Breast epithelium (tissue), 4 donors: ENCODE data around the gene NOSIP. TPM values are rescaled to one million over a fixed set of nuclear protein-coding genes. Genes with fewer than 3 reads are reported as not detected.

Experiments used
- DNase-seq, 2 donors: peaks; one replicate each; pipeline ENCODE4 v3.0.0-alpha.2; 2019; ENCODE audit warnings: low spot score in 2 of 2
- H3K27ac ChIP-seq, 2 donors: fragments of 200-600 bp; sonication (generic) in 1 of 2; one replicate each; pipeline ENCODE4 v1.5.1; 2016 to 2019; ENCODE audit warnings: mild to moderate bottlenecking in 1 of 2
- H3K27me3 ChIP-seq, 2 donors: fragments of 200-600 bp; sonication (generic) in 1 of 2; one replicate each; pipeline versions ENCODE4 v1.5.1 to v1.6.0; 2017 to 2019; ENCODE audit warnings: control low read depth in 1 of 2, mild to moderate bottlenecking in 1 of 2
- H3K36me3 ChIP-seq: fragments of 200-600 bp; one replicate; pipeline ENCODE4 v1.5.1; 2019
- H3K4me1 ChIP-seq, 2 donors: fragments of 200-600 bp; sonication (generic); one replicate each; pipeline ENCODE4 v1.5.1; 2016 to 2019; ENCODE audit warnings: control low read depth in 1 of 2
- H3K4me3 ChIP-seq, 3 donors: fragments of 200-600 bp; sonication (generic); 1 replicate in 2 of 3; 2 replicates in 1 of 3; pipeline ENCODE4 v1.5.1; 2016 to 2019; ENCODE audit warnings: mild to moderate bottlenecking in 3 of 3, moderate library complexity in 2 of 3
- H3K9me3 ChIP-seq, 2 donors: fragments of 200-600 bp; sonication (generic) in 1 of 2; one replicate each; pipeline ENCODE4 v1.5.1; 2016 to 2019; ENCODE audit warnings: control low read depth in 1 of 2
- CTCF ChIP-seq, 3 donors: fragments of 450-650 bp; IDR thresholded peaks; one replicate each; pipeline ENCODE4 v1.5.1; 2016 to 2017; ENCODE audit warnings: antibody characterized with exemption in 3 of 3, mild to moderate bottlenecking in 3 of 3, moderate library complexity in 3 of 3
- POLR2AphosphoS5 ChIP-seq, 3 donors: sonication (generic); formaldehyde crosslinking; IDR thresholded peaks; one replicate each; pipeline ENCODE4 v1.6.1; 2017; ENCODE audit warnings: antibody characterized with exemption in 3 of 3
- intact Hi-C: fragments of 100-400 bp; cut with DNase I; formaldehyde crosslinking; loops from one replicate; pipeline ENCODE4 v1.15.1; 2023; ENCODE audit warnings: low total_unique reads
- total RNA-seq, 3 donors: library from RNA; depleted of rRNA; stranded (reverse); fragments of >200 nt; gene quantifications; one replicate each; pipeline ENCODE4 v1.1.0, GENCODE V29; 2016

Gene NOSIP
- total RNA-seq, 3 donors from 2014 or later, result 54.7 to 60.0 (median 57.4) TPM

DNA sequence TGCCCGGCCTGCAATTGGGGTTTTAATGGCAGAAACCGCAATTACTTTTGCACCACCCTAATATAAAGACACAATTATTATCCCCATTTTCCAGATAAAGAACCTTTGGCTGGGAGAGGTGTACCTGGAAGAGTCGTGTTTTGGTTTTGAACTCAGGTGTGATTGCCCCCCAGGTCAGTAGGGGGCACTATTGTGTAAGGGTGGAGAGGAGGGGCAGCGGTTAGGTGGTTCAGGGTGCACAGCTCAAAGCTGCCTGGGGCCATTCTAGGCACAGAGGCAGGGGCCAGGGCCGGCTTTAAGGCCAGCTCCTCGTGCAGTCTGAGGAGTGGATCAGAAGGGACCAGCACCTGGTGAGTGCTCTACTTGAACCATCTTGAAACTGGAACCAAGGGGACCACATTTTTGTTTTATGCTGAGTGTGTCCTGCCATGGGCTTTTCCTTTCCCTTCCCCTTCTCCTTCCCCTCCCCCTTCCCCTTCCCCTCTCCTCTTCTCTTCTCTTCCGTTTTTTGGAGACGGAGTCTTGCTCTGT is 73.7 kb downstream of the NOSIP start:
- Histone ChIP-seq H3K9me3 (no peaks in the 10 kb centered on the region), H3K27ac (no peak overlapping the region), H3K4me3 (no peak overlapping the region), H3K4me1 (no peaks in the 10 kb centered on the region), H3K27me3 (no peaks in the 10 kb centered on the region), H3K36me3 (no peaks in the 10 kb centered on the region)
- intact Hi-C loops, result loop anchor here (5.0 kb wide), 1 partner anchor 439 kb away; no protein-coding TSS in a partner anchor
- no peak for DNase-seq
- TF ChIP-seq POLR2AphosphoS5 (IDR thresholded peaks at IDR 0.05) (no peak), CTCF (IDR thresholded peaks at IDR 0.05) (peak; percentile 42 to 75 (median 61))

Other genes with a start within 250 kb of the NOSIP start
- gene CD37, start 245.2 kb downstream of the NOSIP start, total RNA-seq, result 10 to 100 TPM in 2 of 3 donors, 1 to 10 TPM in 1; 2.9 to 19.7 (median 15.4) TPM
- 10 to 100 TPM; 24.9 to 30.0 (median 25.1) TPM for gene TEAD2, start 218.1 kb downstream of the NOSIP start, total RNA-seq
- 1 to 10 TPM in 1 of 3 donors, under 1 TPM in 1, not detected in 1; 0.64 to 1.8 TPM for gene DKKL1, start 216.7 kb downstream of the NOSIP start, total RNA-seq
- gene KASH5, start 192.3 kb downstream of the NOSIP start, total RNA-seq, result 1 to 10 TPM in 1 of 3 donors, not detected in 2; 1.9 TPM
- gene PTH2, start 157.1 kb downstream of the NOSIP start, total RNA-seq, result not detected
- not detected for gene GFY, start 155.2 kb downstream of the NOSIP start, total RNA-seq
- 1 to 10 TPM in 1 of 3 donors, under 1 TPM in 2; 0.44 to 4.3 (median 0.98) TPM for gene SLC17A7, start 139.0 kb downstream of the NOSIP start, total RNA-seq
- 100 to 1,000 TPM in 2 of 3 donors, 10 to 100 TPM in 1; 94.4 to 121 (median 106) TPM for gene PIH1D1, start 128.7 kb downstream of the NOSIP start, total RNA-seq
- gene ALDH16A1, start 127.3 kb downstream of the NOSIP start, total RNA-seq, result 10 to 100 TPM; 20.6 to 34.4 (median 32.2) TPM
- gene FLT3LG, start 106.3 kb downstream of the NOSIP start, total RNA-seq, result 1 to 10 TPM; 4.3 to 7.0 (median 4.6) TPM
- 1,000 to 10,000 TPM; 3,591 to 5,468 (median 4,346) TPM for gene RPL13A, start 92.9 kb downstream of the NOSIP start, total RNA-seq
- 1,000 to 10,000 TPM; 5,709 to 7,550 (median 5,876) TPM for gene RPS11, start 84.1 kb downstream of the NOSIP start, total RNA-seq
- gene FCGRT, start 67.9 kb downstream of the NOSIP start, total RNA-seq, result 100 to 1,000 TPM; 164 to 389 (median 199) TPM
- gene RCN3, start 52.6 kb downstream of the NOSIP start, total RNA-seq, result 10 to 100 TPM; 17.3 to 40.2 (median 34.7) TPM
- gene PRRG2, start 760 bp upstream of the NOSIP start, total RNA-seq, result 10 to 100 TPM in 2 of 3 donors, under 1 TPM in 1; 0.32 to 16.1 (median 10.2) TPM
- 1 to 10 TPM; 6.2 to 8.8 (median 6.3) TPM for gene PRR12, start 10.6 kb upstream of the NOSIP start, total RNA-seq
- gene RRAS, start 59.6 kb upstream of the NOSIP start, total RNA-seq, result 100 to 1,000 TPM in 1 of 3 donors, 10 to 100 TPM in 2; 34.8 to 114 (median 41.0) TPM
- 10 to 100 TPM in 2 of 3 donors, 1 to 10 TPM in 1; 9.8 to 15.4 (median 10.6) TPM for gene SCAF1, start 61.7 kb upstream of the NOSIP start, total RNA-seq
- 100 to 1,000 TPM in 1 of 3 donors, 10 to 100 TPM in 2; 39.7 to 100 (median 52.4) TPM for gene IRF3, start 85.3 kb upstream of the NOSIP start, total RNA-seq
- gene BCL2L12, start 85.4 kb upstream of the NOSIP start, total RNA-seq, result 10 to 100 TPM in 1 of 3 donors, 1 to 10 TPM in 2; 5.1 to 11.7 (median 8.5) TPM
- 100 to 1,000 TPM; 137 to 227 (median 154) TPM for gene PRMT1, start 96.7 kb upstream of the NOSIP start, total RNA-seq
- gene ADM5, start 109.0 kb upstream of the NOSIP start, total RNA-seq, result 1 to 10 TPM; 1.3 to 2.9 (median 1.4) TPM
- 10 to 100 TPM in 1 of 3 donors, 1 to 10 TPM in 1, under 1 TPM in 1; 0.80 to 14.4 (median 2.8) TPM for gene CPT1C, start 110.6 kb upstream of the NOSIP start, total RNA-seq
- gene TSKS, start 182.8 kb upstream of the NOSIP start, total RNA-seq, result under 1 TPM in 2 of 3 donors, not detected in 1; 0.33 to 0.96 TPM
- 10 to 100 TPM; 42.1 to 71.0 (median 59.3) TPM for gene AP2A1, start 186.4 kb upstream of the NOSIP start, total RNA-seq
- gene FUZ, start 232.7 kb upstream of the NOSIP start, total RNA-seq, result 10 to 100 TPM; 13.0 to 27.4 (median 18.7) TPM
- 10 to 100 TPM; 16.3 to 27.5 (median 20.6) TPM for gene MED25, start 237.7 kb upstream of the NOSIP start, total RNA-seq